ENCODE measurements around the gene CFAP46.

CFAP46 gene

DNA sequence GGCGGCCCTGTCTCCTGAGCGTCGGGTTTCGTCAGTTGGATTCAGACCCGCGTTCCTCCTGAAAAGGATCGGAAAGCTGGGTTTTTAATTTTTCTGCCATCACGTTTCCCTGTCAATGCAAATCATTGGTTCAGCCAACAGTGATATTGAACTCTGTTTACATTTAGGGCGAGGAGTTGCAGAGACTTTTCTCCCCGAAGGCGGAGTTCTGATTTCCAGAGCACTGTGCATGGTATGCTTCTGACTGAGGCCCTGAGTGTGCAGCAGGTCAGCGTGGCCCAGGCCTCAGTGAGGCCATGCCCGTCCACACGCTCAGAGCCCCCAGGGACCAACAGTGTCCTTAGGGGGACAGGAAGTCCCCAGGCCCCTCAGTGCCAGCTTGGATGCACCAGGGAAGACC, 183.5 kb downstream of the CFAP46 start:
- no peak for DNase-seq (ENCODE audit: extremely low read depth in 1 of 2, low read depth in 1 of 2)

Data from stimulated activated CD8-positive, alpha-beta memory T cell treated with anti-CD3 and anti-CD28 coated beads, Interleukin-7, amount 100 ng/mL, for 48 hours (primary cell).